ENCODE measurements around the gene RALB. TPM values are rescaled to one million over a fixed set of nuclear protein-coding genes. Genes with fewer than 3 reads are reported as not detected.

Gene RALB
- total and polyA plus RNA-seq, 2 donors from 2014 or later = 58.5 to 64.5 TPM

- H3K27ac ChIP-seq (ENCODE audit: low read depth in 2 of 2, low read length in 2 of 2) = no peak overlapping the region
- no peak overlapping the region for H3K4me3 ChIP-seq (ENCODE audit: low read length in 3 of 3)
- H3K9ac ChIP-seq (ENCODE audit: low read length in 3 of 3) = no peak overlapping the region
- no peak for DNase-seq
- peaks cover 0 to 35% (median 5%) of the 10 kb centered on the region in 3 donors for H3K4me1 ChIP-seq (ENCODE audit: control insufficient read depth in 2 of 3, insufficient read depth in 2 of 3, low read depth in 1 of 3, low read length in 3 of 3)
- no peaks in the 10 kb centered on the region for H3K9me3 ChIP-seq (ENCODE audit: control insufficient read depth in 2 of 3, insufficient read depth in 1 of 3, low read length in 3 of 3)
- no peaks in the 10 kb centered on the region for H3K27me3 ChIP-seq (ENCODE audit: control insufficient read depth, insufficient read depth, low read length)
- FAIRE-seq = no peak
- no peaks in the 10 kb centered on the region for H3K36me3 ChIP-seq (ENCODE audit: control insufficient read depth in 2 of 3, insufficient read depth in 3 of 3, low read length in 3 of 3)
- intact Hi-C loops (cut with DNase I) = no loop called here
- TF ChIP-seq CTCF (IDR thresholded peaks at IDR 0.05; ENCODE audit: borderline replicate concordance, extremely low read depth, insufficient read depth) = no peak
These were observed 16.6 kb downstream of the RALB start for GRCh38 chr2:120269076-120269744.

GRCh38 chr2:120269816-120270215 is 17.2 kb downstream of the RALB start:
- Histone ChIP-seq H3K4me3 (ENCODE audit: low read length in 3 of 3) (no peak overlapping the region), H3K27ac (ENCODE audit: low read depth in 2 of 2, low read length in 2 of 2) (no peak overlapping the region), H3K36me3 (ENCODE audit: control insufficient read depth in 2 of 3, insufficient read depth in 3 of 3, low read length in 3 of 3) (no peaks in the 10 kb centered on the region), H3K4me1 (ENCODE audit: control insufficient read depth in 2 of 3, insufficient read depth in 2 of 3, low read depth in 1 of 3, low read length in 3 of 3) (peaks cover 0 to 33% (median 3%) of the 10 kb centered on the region in 3 donors), H3K27me3 (ENCODE audit: control insufficient read depth, insufficient read depth, low read length) (no peaks in the 10 kb centered on the region), H3K9ac (ENCODE audit: low read length in 3 of 3) (no peak overlapping the region), H3K9me3 (ENCODE audit: control insufficient read depth in 2 of 3, insufficient read depth in 1 of 3, low read length in 3 of 3) (no peaks in the 10 kb centered on the region)
- no peak for DNase-seq
- intact Hi-C loops (cut with DNase I) = no loop called here
- no peak for TF ChIP-seq CTCF (IDR thresholded peaks at IDR 0.05; ENCODE audit: borderline replicate concordance, extremely low read depth, insufficient read depth)
- FAIRE-seq = no peak

- FAIRE-seq (no peak), DNase-seq (no peak)
- intact Hi-C loops (cut with DNase I) = no loop called here
- Histone ChIP-seq H3K4me1 (ENCODE audit: control insufficient read depth in 2 of 3, insufficient read depth in 2 of 3, low read depth in 1 of 3, low read length in 3 of 3) (peaks cover 0 to 28% (median 3%) of the 10 kb centered on the region in 3 donors), H3K27ac (ENCODE audit: low read depth in 2 of 2, low read length in 2 of 2) (no peak overlapping the region), H3K9ac (ENCODE audit: low read length in 3 of 3) (no peak overlapping the region), H3K27me3 (ENCODE audit: control insufficient read depth, insufficient read depth, low read length) (no peaks in the 10 kb centered on the region), H3K4me3 (ENCODE audit: low read length in 3 of 3) (no peak overlapping the region), H3K9me3 (ENCODE audit: control insufficient read depth in 2 of 3, insufficient read depth in 1 of 3, low read length in 3 of 3) (no peaks in the 10 kb centered on the region), H3K36me3 (ENCODE audit: control insufficient read depth in 2 of 3, insufficient read depth in 3 of 3, low read length in 3 of 3) (no peaks in the 10 kb centered on the region)
- TF ChIP-seq CTCF (IDR thresholded peaks at IDR 0.05; ENCODE audit: borderline replicate concordance, extremely low read depth, insufficient read depth) = no peak
These were observed 19.2 kb downstream of the RALB start for GRCh38 chr2:120271711-120272379.

Measured in kidney (tissue), 14 donors.